T-helper 2 cell treated with Interferon-gamma antibody and Interleukin-4, amounts not matched to agents 5 μg/mL and 100 μg/mL, for 36 hours (primary cell): ENCODE results near the gene SORL1-AS1.

Experiments
- DNase-seq: peaks from one replicate; pipeline ENCODE4 v3.0.0; 2021; ENCODE audit warnings: low spot score
- H3K27ac Mint-ChIP-seq: one replicate; pipeline ENCODE4 v1.8.0; 2021; ENCODE audit warnings: mild to moderate bottlenecking, mixed read lengths
- H3K27me3 Mint-ChIP-seq: one replicate; pipeline ENCODE4 v1.8.0; 2021; ENCODE audit warnings: low read depth, mixed read lengths
- H3K36me3 Mint-ChIP-seq: one replicate; pipeline ENCODE4 v1.8.0; 2021; ENCODE audit warnings: low read depth, mixed read lengths
- H3K4me1 Mint-ChIP-seq: one replicate; pipeline ENCODE4 v1.8.0; 2021; ENCODE audit warnings: low read depth, mixed read lengths
- H3K4me3 Mint-ChIP-seq: one replicate; pipeline ENCODE4 v1.8.0; 2022; ENCODE audit warnings: mild to moderate bottlenecking, moderate library complexity, mixed read lengths
- H3K9me3 Mint-ChIP-seq: one replicate; pipeline ENCODE4 v1.8.0; 2021; ENCODE audit warnings: mixed read lengths

The SORL1-AS1 gene

GRCh38 chr11:121467471-121467870 is 14.7 kb upstream of the SORL1-AS1 start:
- no peaks in the 10 kb centered on the region for H3K9me3 Mint-ChIP-seq
- H3K36me3 Mint-ChIP-seq: peaks cover 36% of the 10 kb centered on the region
- no peaks in the 10 kb centered on the region for H3K27me3 Mint-ChIP-seq
- peak overlapping the region; percentile 74 for H3K4me3 Mint-ChIP-seq
- no peak for DNase-seq
- peak overlapping the region; percentile 70 for H3K27ac Mint-ChIP-seq
- peaks cover 80% of the 10 kb centered on the region for H3K4me1 Mint-ChIP-seq

- Mint-ChIP-seq H3K4me1 (peaks cover 81% of the 10 kb centered on the region), H3K27me3 (no peaks in the 10 kb centered on the region), H3K27ac (peak overlapping the region; percentile 92), H3K36me3 (peaks cover 35% of the 10 kb centered on the region), H3K9me3 (no peaks in the 10 kb centered on the region), H3K4me3 (peak overlapping the region; percentile 74)
- peak; percentile 37 for DNase-seq
Observed at GRCh38 chr11:121466063-121466794, 13.5 kb upstream of the SORL1-AS1 start.

- H3K27ac Mint-ChIP-seq: peak overlapping the region; percentile 92
- no peak for DNase-seq
- no peaks in the 10 kb centered on the region for H3K27me3 Mint-ChIP-seq
- peak overlapping the region; percentile 74 for H3K4me3 Mint-ChIP-seq
- H3K9me3 Mint-ChIP-seq: no peaks in the 10 kb centered on the region
- peaks cover 32% of the 10 kb centered on the region for H3K36me3 Mint-ChIP-seq
- peaks cover 85% of the 10 kb centered on the region for H3K4me1 Mint-ChIP-seq
Observed at GRCh38 chr11:121465709-121466062, 12.9 kb upstream of the SORL1-AS1 start.

GRCh38 chr11:121464352-121464946 is 11.7 kb upstream of the SORL1-AS1 start:
- Mint-ChIP-seq H3K27ac (peak overlapping the region; percentile 92), H3K4me1 (peaks cover 90% of the 10 kb centered on the region), H3K36me3 (peaks cover 27% of the 10 kb centered on the region), H3K27me3 (no peaks in the 10 kb centered on the region), H3K4me3 (peak overlapping the region; percentile 74), H3K9me3 (no peaks in the 10 kb centered on the region)
- peak; percentile 86 for DNase-seq

GRCh38 chr11:121463689-121464335 is 11.0 kb upstream of the SORL1-AS1 start:
- peak overlapping the region; percentile 74 for H3K4me3 Mint-ChIP-seq
- H3K4me1 Mint-ChIP-seq: peaks cover 90% of the 10 kb centered on the region
- H3K9me3 Mint-ChIP-seq: no peaks in the 10 kb centered on the region
- H3K36me3 Mint-ChIP-seq: peaks cover 27% of the 10 kb centered on the region
- peak overlapping the region; percentile 92 for H3K27ac Mint-ChIP-seq
- H3K27me3 Mint-ChIP-seq: no peaks in the 10 kb centered on the region
- no peak for DNase-seq

DNA sequence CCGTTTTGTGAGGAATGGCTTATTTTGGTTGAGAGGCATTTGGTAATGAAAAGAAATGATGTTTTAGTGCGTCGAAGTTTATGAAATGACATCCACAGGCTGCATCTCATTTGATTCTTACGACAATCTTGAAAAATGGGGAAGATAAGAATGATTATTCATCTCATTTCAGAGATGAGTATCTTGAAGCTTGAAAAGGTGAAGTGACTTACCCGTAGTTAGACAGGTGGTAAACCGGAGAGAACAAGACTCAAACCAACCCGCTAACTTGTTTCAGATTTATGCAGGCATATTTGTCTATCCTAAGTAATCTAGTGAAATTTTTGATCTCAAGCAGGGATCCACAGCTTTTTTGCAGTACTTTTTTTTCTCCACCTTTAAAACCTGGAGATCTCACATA is 9.1 kb upstream of the SORL1-AS1 start:
- Mint-ChIP-seq H3K27me3 (no peaks in the 10 kb centered on the region), H3K9me3 (no peaks in the 10 kb centered on the region), H3K36me3 (peaks cover 43% of the 10 kb centered on the region), H3K27ac (peak overlapping the region; percentile 77), H3K4me3 (peak overlapping the region; percentile 35), H3K4me1 (peaks cover 88% of the 10 kb centered on the region)
- no peak for DNase-seq

DNA sequence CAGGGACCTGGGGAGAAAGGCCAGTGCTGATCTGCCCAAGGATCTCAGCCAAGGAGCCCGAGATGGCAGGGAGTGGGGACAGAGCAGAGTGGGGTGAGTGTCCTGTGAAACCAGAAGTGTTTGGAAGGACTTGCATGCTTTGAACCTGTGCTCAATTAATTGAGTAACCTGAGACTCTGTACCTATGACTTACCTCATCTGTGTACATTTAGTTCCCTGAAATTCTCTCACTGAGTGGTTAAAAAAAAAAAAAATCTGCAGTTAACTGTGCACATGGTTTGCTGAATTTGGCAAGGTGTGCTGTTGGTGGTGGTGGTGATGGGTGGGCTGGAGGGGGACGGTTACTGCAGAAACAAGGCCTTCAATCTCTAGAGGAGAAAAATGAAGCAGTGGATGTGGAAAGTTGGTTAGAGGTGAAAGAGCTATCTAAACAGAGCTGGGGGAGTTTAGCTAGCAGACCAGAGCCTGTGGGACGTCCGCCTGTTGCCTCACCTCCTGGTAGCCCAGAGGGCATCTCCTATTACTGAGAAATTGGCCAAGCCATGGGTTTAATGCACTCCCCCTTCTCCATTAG is 8.3 kb upstream of the SORL1-AS1 start:
- H3K27me3 Mint-ChIP-seq: no peaks in the 10 kb centered on the region
- peak overlapping the region; percentile 38 for H3K27ac Mint-ChIP-seq
- DNase-seq: no peak
- H3K9me3 Mint-ChIP-seq: no peaks in the 10 kb centered on the region
- H3K4me3 Mint-ChIP-seq: no peak overlapping the region
- H3K36me3 Mint-ChIP-seq: peaks cover 48% of the 10 kb centered on the region
- peaks cover 87% of the 10 kb centered on the region for H3K4me1 Mint-ChIP-seq

- Mint-ChIP-seq H3K27ac (peak overlapping the region; percentile 28), H3K36me3 (peaks cover 61% of the 10 kb centered on the region), H3K27me3 (no peaks in the 10 kb centered on the region), H3K4me3 (peak overlapping the region; percentile 28), H3K4me1 (peaks cover 89% of the 10 kb centered on the region), H3K9me3 (no peaks in the 10 kb centered on the region)
- DNase-seq: no peak
Observed at GRCh38 chr11:121459413-121460017, 6.7 kb upstream of the SORL1-AS1 start.

GRCh38 chr11:121458551-121458950 is 5.8 kb upstream of the SORL1-AS1 start:
- no peaks in the 10 kb centered on the region for H3K9me3 Mint-ChIP-seq
- peak overlapping the region; percentile 28 for H3K4me3 Mint-ChIP-seq
- DNase-seq: no peak
- no peaks in the 10 kb centered on the region for H3K27me3 Mint-ChIP-seq
- peaks cover 88% of the 10 kb centered on the region for H3K4me1 Mint-ChIP-seq
- H3K36me3 Mint-ChIP-seq: peaks cover 70% of the 10 kb centered on the region
- H3K27ac Mint-ChIP-seq: peak overlapping the region; percentile 6

DNA sequence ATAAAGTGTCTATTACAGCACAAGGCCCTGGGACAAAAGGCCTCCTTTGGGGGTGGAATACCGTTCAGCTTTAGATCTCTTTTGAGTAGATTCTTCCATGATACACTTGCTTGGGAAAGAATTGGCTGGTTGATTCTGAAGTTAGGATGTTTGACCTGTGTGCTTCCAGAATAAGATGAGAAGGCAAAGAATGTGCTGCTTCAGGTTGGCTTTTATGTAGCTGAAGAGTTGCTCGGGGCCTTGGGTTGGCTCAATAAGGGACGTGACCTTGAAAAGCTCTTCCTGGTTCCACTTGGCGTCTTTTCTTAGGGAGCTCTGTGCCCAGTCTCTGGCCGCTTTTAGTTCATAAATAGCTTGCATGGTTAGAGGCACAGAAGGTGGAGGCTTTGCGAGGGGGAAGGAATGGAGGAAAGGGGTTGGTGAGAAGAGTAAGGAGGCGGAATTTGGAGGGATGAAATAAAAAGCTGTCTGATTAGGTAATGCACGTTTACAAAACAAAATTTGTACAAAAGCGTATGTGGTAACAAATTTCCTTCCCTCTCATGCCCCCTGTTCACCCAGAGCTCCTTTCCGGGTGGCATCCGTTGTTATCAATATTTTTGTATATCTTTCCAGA is 4.2 kb upstream of the SORL1-AS1 start:
- Mint-ChIP-seq H3K4me3 (no peak overlapping the region), H3K4me1 (peaks cover 80% of the 10 kb centered on the region), H3K27ac (peak overlapping the region; percentile 48), H3K9me3 (no peaks in the 10 kb centered on the region), H3K36me3 (peaks cover 72% of the 10 kb centered on the region), H3K27me3 (no peaks in the 10 kb centered on the region)
- no peak for DNase-seq

DNA sequence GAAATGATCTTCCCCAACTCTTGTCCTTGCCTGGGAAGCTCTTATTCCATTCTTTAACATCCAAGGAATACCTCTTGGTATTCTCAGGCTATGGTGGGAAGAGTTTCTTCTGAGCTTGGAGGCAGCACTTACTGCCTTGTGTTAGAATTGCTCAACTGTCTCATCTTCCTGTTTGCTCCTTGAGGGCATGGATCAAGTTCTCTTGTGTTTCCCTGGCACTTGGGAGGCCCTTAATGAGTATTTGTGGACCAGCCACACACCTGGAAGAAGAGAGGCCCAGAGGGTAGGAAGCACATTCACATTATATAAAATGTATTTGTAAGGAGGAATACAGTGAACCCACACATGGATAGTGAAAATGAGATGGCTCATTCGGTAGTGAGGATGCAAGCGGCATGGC is 3.4 kb upstream of the SORL1-AS1 start:
- DNase-seq: no peak
- Mint-ChIP-seq H3K4me1 (peaks cover 77% of the 10 kb centered on the region), H3K4me3 (peak overlapping the region; percentile 63), H3K36me3 (peaks cover 67% of the 10 kb centered on the region), H3K27ac (peak overlapping the region; percentile 41), H3K9me3 (no peaks in the 10 kb centered on the region), H3K27me3 (no peaks in the 10 kb centered on the region)

DNA sequence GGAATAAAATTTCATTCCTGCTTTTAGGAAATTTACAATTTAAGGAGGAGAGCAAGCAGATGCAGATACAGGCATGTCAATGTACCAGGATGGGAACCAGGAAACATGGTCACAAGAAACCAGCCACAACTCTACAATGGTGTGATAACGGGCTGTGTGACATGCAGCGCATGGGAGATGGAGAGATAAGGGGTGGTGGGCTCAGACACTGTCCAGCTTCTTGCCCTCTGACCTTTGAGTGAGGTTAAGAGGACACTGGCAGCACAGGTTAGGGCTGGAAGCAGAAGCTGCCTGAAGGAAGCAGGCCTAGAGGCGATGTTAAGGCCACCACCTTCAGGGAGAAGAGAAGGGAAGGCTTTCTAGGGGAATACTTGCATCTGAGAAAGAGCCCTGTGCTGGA is 2.3 kb upstream of the SORL1-AS1 start:
- H3K9me3 Mint-ChIP-seq: no peaks in the 10 kb centered on the region
- peak overlapping the region; percentile 99 for H3K4me3 Mint-ChIP-seq
- H3K27me3 Mint-ChIP-seq: no peaks in the 10 kb centered on the region
- DNase-seq: no peak
- H3K27ac Mint-ChIP-seq: peak overlapping the region; percentile 43
- peaks cover 66% of the 10 kb centered on the region for H3K36me3 Mint-ChIP-seq
- H3K4me1 Mint-ChIP-seq: peaks cover 79% of the 10 kb centered on the region

- H3K36me3 Mint-ChIP-seq: peaks cover 54% of the 10 kb centered on the region
- no peaks in the 10 kb centered on the region for H3K9me3 Mint-ChIP-seq
- H3K27ac Mint-ChIP-seq: peak overlapping the region; percentile 70
- no peak for DNase-seq
- H3K27me3 Mint-ChIP-seq: no peaks in the 10 kb centered on the region
- peaks cover 79% of the 10 kb centered on the region for H3K4me1 Mint-ChIP-seq
- peak overlapping the region; percentile 99 for H3K4me3 Mint-ChIP-seq
Observed at GRCh38 chr11:121453589-121454299, 977 bp upstream of the SORL1-AS1 start.
